Adrenal gland (tissue), 12 donors: Measurements from ENCODE around the gene TMC1. TPM values are rescaled to one million over a fixed set of nuclear protein-coding genes. Genes with fewer than 3 reads are reported as not detected.

ENCODE experiments used
- DNase-seq, 7 donors: peaks; one replicate each; pipeline ENCODE4 v3.0.0-alpha.2; 2019 to 2020
- H3K27ac ChIP-seq, 5 donors: fragments of 200-600 bp; sonication (generic) in 4 of 5; 1 replicate in 3 of 5; 2 replicates in 2 of 5; pipeline versions ENCODE4 v1.5.1 to v1.8.0; 2016 to 2020; ENCODE audit warnings: mild to moderate bottlenecking in 1 of 5
- H3K27me3 ChIP-seq: fragments of 200-600 bp; 2 replicates; pipeline ENCODE4 v1.8.0; 2021
- H3K36me3 ChIP-seq, 2 donors: fragments of 200-600 bp; replicated peaks in 1 of 2; 1 replicate in 1 of 2; 2 replicates in 1 of 2; pipeline versions ENCODE4 v1.5.1 to v1.8.0; 2018 to 2022
- H3K4me1 ChIP-seq, 2 donors: fragments of 200-600 bp; replicated peaks in 1 of 2; 1 replicate in 1 of 2; 2 replicates in 1 of 2; pipeline versions ENCODE4 v1.5.1 to v1.8.0; 2018 to 2021
- H3K4me3 ChIP-seq, 4 donors: fragments of 200-600 bp; sonication (generic) in 3 of 4; one replicate each; pipeline ENCODE4 v1.5.1; 2016 to 2018
- H3K9me3 ChIP-seq, 3 donors: fragments of 200-600 bp; sonication (generic) in 1 of 3; replicated peaks in 1 of 3; 1 replicate in 2 of 3; 2 replicates in 1 of 3; pipeline versions ENCODE4 v1.5.1 to v1.8.0; 2016 to 2021
- CTCF ChIP-seq, 6 experiments: fragments of 450-650 bp in 4 of 6; fragments of 200-600 bp in 2 of 6; sonication (generic) in 1 of 6; IDR thresholded peaks; 1 replicate in 5 of 6; 2 replicates in 1 of 6; pipeline versions ENCODE4 v1.5.1 to v1.8.0; 2016 to 2021; ENCODE audit warnings: antibody characterized with exemption in 6 of 6, mild to moderate bottlenecking in 2 of 6, moderate library complexity in 1 of 6
- POLR2A ChIP-seq, 2 donors: fragments of 450-650 bp; IDR thresholded peaks; one replicate each; pipeline ENCODE4 v1.6.1; 2017; ENCODE audit warnings: antibody characterized with exemption in 2 of 2, mild to moderate bottlenecking in 2 of 2, moderate library complexity in 1 of 2
- WGBS, 4 donors: extraction: QIAGEN DNeasy Blood & Tissue Kit in 2 of 4; methylation state at CpG; one replicate each; pipeline versions ENCODE4 v1.1.5 to v1.1.7; 2013 to 2017; 5-methylcytosine and 5-hydroxymethylcytosine counted together
- intact Hi-C, 2 donors: fragments of 100-400 bp; cut with DNase I; formaldehyde crosslinking; loops; one replicate each; pipeline versions ENCODE4 v1.14.1 to v1.15.0; 2022 to 2023
- polyA plus RNA-seq, 3 donors: library from polyadenylated mRNA; stranded (reverse); fragments of 200-250 nt in 2 of 3; fragments of 350-450 nt in 1 of 3; fragmentation: Illumina TruSeq in 1 of 3; extraction: RNeasy Lipid Tissue Mini Kit (QIAGEN cat#74804) in 1 of 3; gene quantifications; one replicate each; pipeline ENCODE4 v1.2.3, GENCODE V29; 2013 to 2014
- total RNA-seq, 9 donors: library from RNA; depleted of rRNA in 4 of 9; stranded (reverse); fragments of >200 nt in 4 of 9; fragments of 120-200 nt in 1 of 9; fragmentation: NEBNext Ultra II Directional in 1 of 9; extraction: Animal tissue kit (Norgen Biotek cat#: 25700) in 1 of 9; gene quantifications; one replicate each; pipeline versions ENCODE4 v1.1.0 to v1.2.4, GENCODE V29; 2013 to 2023
- donor health status: healthy with polysubstance abuse.
- donor health status: Bipolar disorder and iron deficiency.
- donor health status: DM: yes; HTN: yes; CAD: no.
- donor health status: DM: no; HTN: no; CAD: no.
- donor health status: DM: no; HTN: no; CAD: no.
- donor health status: DM: yes; HTN: yes; CAD: no.

The TMC1 gene
- total and polyA plus RNA-seq, 12 donors = 0.22 to 1.5 (median 0.50) TPM; not detected in 7

- DNase-seq = peak in 2 of 7 donors; percentile 37 to 69
- H3K4me1 ChIP-seq = no peaks in the 10 kb centered on the region
- H3K9me3 ChIP-seq = no peaks in the 10 kb centered on the region
- intact Hi-C loops = loop anchor here (5.0 to 10.0 kb wide), 3 partner anchors 238 to 318 kb away; no protein-coding TSS in a partner anchor
- no peak overlapping the region for H3K27ac ChIP-seq
- WGBS, 4 donors = 42 to 52% (median 47%) methylated on average over 5 of the region's 5 CpGs
- H3K27me3 ChIP-seq = no peaks in the 10 kb centered on the region
- TF ChIP-seq CTCF (IDR thresholded peaks at IDR 0.05) = peak; percentile 84 to 94 (median 92)
- no peak for TF ChIP-seq POLR2A (IDR thresholded peaks at IDR 0.05)
- H3K36me3 ChIP-seq = no peaks in the 10 kb centered on the region
- H3K4me3 ChIP-seq = no peak overlapping the region
Measured at GRCh38 chr9:72592502-72593403, 71.3 kb downstream of the TMC1 start.

- TF ChIP-seq CTCF (IDR thresholded peaks at IDR 0.05) (no peak), POLR2A (IDR thresholded peaks at IDR 0.05) (no peak)
- Histone ChIP-seq H3K9me3 (no peaks in the 10 kb centered on the region), H3K27me3 (no peaks in the 10 kb centered on the region), H3K27ac (no peak overlapping the region), H3K4me1 (no peaks in the 10 kb centered on the region), H3K36me3 (no peaks in the 10 kb centered on the region), H3K4me3 (no peak overlapping the region)
- no peak for DNase-seq
- WGBS, 4 donors = 78 to 90% (median 88%) methylated on average over 6 of the region's 6 CpGs
- intact Hi-C loops = loop anchor here (10.0 kb wide), 2 partner anchors 242 to 322 kb away; no protein-coding TSS in a partner anchor
Measured at GRCh38 chr9:72596451-72597180, 75.2 kb downstream of the TMC1 start.

DNA sequence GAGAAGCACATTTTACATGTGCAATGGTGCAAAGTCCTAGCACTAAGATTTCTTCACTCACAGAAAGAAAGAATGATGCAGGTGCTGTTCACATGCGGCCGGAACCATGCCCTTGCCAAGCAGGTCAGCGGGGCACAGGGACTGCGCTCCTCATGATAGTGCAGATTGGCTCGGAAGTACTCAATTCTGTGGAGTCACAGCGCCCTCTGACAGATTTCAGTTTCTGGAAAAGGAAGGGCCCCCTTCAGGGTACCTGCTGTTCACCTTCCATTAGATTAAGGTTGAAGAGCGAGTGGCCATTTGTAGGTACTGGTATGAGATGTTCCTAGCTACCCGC lies 75.7 kb downstream of the TMC1 start:
- Histone ChIP-seq H3K27me3 (no peaks in the 10 kb centered on the region), H3K4me1 (no peaks in the 10 kb centered on the region), H3K36me3 (no peaks in the 10 kb centered on the region), H3K9me3 (no peaks in the 10 kb centered on the region), H3K27ac (no peak overlapping the region), H3K4me3 (no peak overlapping the region)
- no peak for TF ChIP-seq POLR2A (IDR thresholded peaks at IDR 0.05)
- no peak for TF ChIP-seq CTCF (IDR thresholded peaks at IDR 0.05)
- intact Hi-C loops = loop anchor here (10.0 kb wide), 2 partner anchors 242 to 322 kb away; no protein-coding TSS in a partner anchor
- DNase-seq = no peak
- 93 to 100% (median 95%) methylated on average over 6 to 8 of the region's 8 CpGs for WGBS, 4 donors

DNA sequence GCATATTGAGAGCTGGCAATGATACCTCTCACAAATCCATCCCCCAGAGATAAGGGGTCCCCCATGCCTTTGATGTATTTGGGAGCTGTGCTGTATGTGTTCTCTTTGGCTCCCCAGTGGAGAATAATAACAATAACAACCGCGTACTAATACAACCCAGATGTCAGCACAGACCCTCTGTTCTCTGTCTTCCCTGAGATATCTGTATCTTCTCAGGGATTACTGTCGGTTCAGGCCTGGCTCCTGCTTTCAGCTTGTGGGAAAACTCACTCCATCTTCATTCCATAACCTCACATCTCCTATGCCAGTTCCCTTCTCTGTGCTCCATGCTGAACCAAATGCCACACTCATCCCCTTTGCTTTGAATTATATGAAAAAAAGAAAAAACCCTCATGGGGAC lies 76.2 kb downstream of the TMC1 start:
- 79 to 97% (median 89%) methylated on average over 3 of the region's 3 CpGs for WGBS, 4 donors
- H3K9me3 ChIP-seq = no peaks in the 10 kb centered on the region
- H3K4me3 ChIP-seq = no peak overlapping the region
- H3K36me3 ChIP-seq = no peaks in the 10 kb centered on the region
- intact Hi-C loops = loop anchor here (10.0 kb wide), 2 partner anchors 243 to 323 kb away; no protein-coding TSS in a partner anchor
- TF ChIP-seq POLR2A (IDR thresholded peaks at IDR 0.05) (no peak), CTCF (IDR thresholded peaks at IDR 0.05) (no peak)
- H3K27me3 ChIP-seq = no peaks in the 10 kb centered on the region
- no peak overlapping the region for H3K27ac ChIP-seq
- no peaks in the 10 kb centered on the region for H3K4me1 ChIP-seq
- no peak for DNase-seq
